ENCODE data around the gene RABGAP1L. TPM values are rescaled to one million over a fixed set of nuclear protein-coding genes. Genes with fewer than 3 reads are reported as not detected.

The RABGAP1L gene
- total and polyA plus RNA-seq, 2 donors from 2014 or later: 16.2 to 48.5 TPM

GRCh38 chr1:174322202-174322862, 163.0 kb downstream of the RABGAP1L start:
- Histone ChIP-seq H3K9ac (ENCODE audit: low read length in 3 of 3) (no peak overlapping the region), H3K27ac (ENCODE audit: low read depth in 2 of 2, low read length in 2 of 2) (no peak overlapping the region), H3K4me3 (ENCODE audit: low read length in 3 of 3) (no peak overlapping the region), H3K36me3 (ENCODE audit: control insufficient read depth in 2 of 3, insufficient read depth in 3 of 3, low read length in 3 of 3) (peaks cover 0 to 9% (median 3%) of the 10 kb centered on the region in 3 donors), H3K9me3 (ENCODE audit: control insufficient read depth in 2 of 3, insufficient read depth in 1 of 3, low read length in 3 of 3) (peaks cover 0 to 23% (median 4%) of the 10 kb centered on the region in 3 donors), H3K27me3 (ENCODE audit: control insufficient read depth, insufficient read depth, low read length) (no peaks in the 10 kb centered on the region), H3K4me1 (ENCODE audit: control insufficient read depth in 2 of 3, insufficient read depth in 2 of 3, low read depth in 1 of 3, low read length in 3 of 3) (no peaks in the 10 kb centered on the region)
- intact Hi-C loops (cut with DNase I): no loop called here
- DNase-seq (no peak), FAIRE-seq (no peak)
- TF ChIP-seq CTCF (IDR thresholded peaks at IDR 0.05; ENCODE audit: borderline replicate concordance, extremely low read depth, insufficient read depth): no peak

GRCh38 chr1:174324493-174324892, 165.2 kb downstream of the RABGAP1L start:
- no peak overlapping the region for H3K4me3 ChIP-seq (ENCODE audit: low read length in 3 of 3)
- FAIRE-seq (no peak), DNase-seq (no peak)
- no peak overlapping the region for H3K9ac ChIP-seq (ENCODE audit: low read length in 3 of 3)
- H3K27me3 ChIP-seq (ENCODE audit: control insufficient read depth, insufficient read depth, low read length): no peaks in the 10 kb centered on the region
- no peak for TF ChIP-seq CTCF (IDR thresholded peaks at IDR 0.05; ENCODE audit: borderline replicate concordance, extremely low read depth, insufficient read depth)
- intact Hi-C loops (cut with DNase I): no loop called here
- peaks cover 0 to 9% (median 3%) of the 10 kb centered on the region in 3 donors for H3K36me3 ChIP-seq (ENCODE audit: control insufficient read depth in 2 of 3, insufficient read depth in 3 of 3, low read length in 3 of 3)
- H3K9me3 ChIP-seq (ENCODE audit: control insufficient read depth in 2 of 3, insufficient read depth in 1 of 3, low read length in 3 of 3): peaks cover 0 to 23% (median 4%) of the 10 kb centered on the region in 3 donors
- H3K27ac ChIP-seq (ENCODE audit: low read depth in 2 of 2, low read length in 2 of 2): no peak overlapping the region
- H3K4me1 ChIP-seq (ENCODE audit: control insufficient read depth in 2 of 3, insufficient read depth in 2 of 3, low read depth in 1 of 3, low read length in 3 of 3): no peaks in the 10 kb centered on the region

DNA sequence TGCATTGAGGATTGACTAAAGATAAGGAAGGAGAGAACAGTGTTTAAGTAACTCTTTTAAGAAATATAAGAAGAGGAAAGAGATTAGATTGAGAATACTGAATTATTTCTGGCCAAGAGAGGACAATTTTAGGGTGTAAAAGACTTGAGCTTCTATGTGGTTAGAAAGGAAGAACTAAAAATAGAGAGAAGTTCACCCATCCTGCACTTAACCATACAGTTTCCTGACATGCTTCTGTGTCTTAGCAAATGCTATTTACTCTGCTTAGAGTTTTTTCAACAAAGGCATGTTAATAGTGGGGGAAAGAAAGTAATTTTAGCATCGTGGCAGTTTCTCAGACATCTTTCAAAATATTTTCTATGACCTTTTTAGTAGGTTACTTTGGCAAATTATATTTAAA, 165.6 kb downstream of the RABGAP1L start:
- no peak overlapping the region for H3K9ac ChIP-seq (ENCODE audit: low read length in 3 of 3)
- H3K4me1 ChIP-seq (ENCODE audit: control insufficient read depth in 2 of 3, insufficient read depth in 2 of 3, low read depth in 1 of 3, low read length in 3 of 3): no peaks in the 10 kb centered on the region
- no peak for FAIRE-seq
- peaks cover 0 to 9% (median 3%) of the 10 kb centered on the region in 3 donors for H3K36me3 ChIP-seq (ENCODE audit: control insufficient read depth in 2 of 3, insufficient read depth in 3 of 3, low read length in 3 of 3)
- no peak overlapping the region for H3K27ac ChIP-seq (ENCODE audit: low read depth in 2 of 2, low read length in 2 of 2)
- TF ChIP-seq CTCF (IDR thresholded peaks at IDR 0.05; ENCODE audit: borderline replicate concordance, extremely low read depth, insufficient read depth): no peak
- peaks cover 0 to 21% (median 4%) of the 10 kb centered on the region in 3 donors for H3K9me3 ChIP-seq (ENCODE audit: control insufficient read depth in 2 of 3, insufficient read depth in 1 of 3, low read length in 3 of 3)
- intact Hi-C loops (cut with DNase I): no loop called here
- H3K4me3 ChIP-seq (ENCODE audit: low read length in 3 of 3): no peak overlapping the region
- H3K27me3 ChIP-seq (ENCODE audit: control insufficient read depth, insufficient read depth, low read length): no peaks in the 10 kb centered on the region
- no peak for DNase-seq
